Heart left ventricle (tissue), 16 donors: ENCODE data around the gene KRTAP10-6. TPM values are rescaled to one million over a fixed set of nuclear protein-coding genes. Genes with fewer than 3 reads are reported as not detected.

ENCODE experiments used
- ATAC-seq, 4 donors: fragments of 200-7000 bp; cut with Tn5 transposase; one replicate each; pipeline ENCODE4 v1.9.1; 2020 to 2022; ENCODE audit warnings: moderate library complexity in 4 of 4, mild to moderate bottlenecking in 3 of 4, moderate number of reproducible peaks in 1 of 4
- DNase-seq, 5 donors: peaks; one replicate each; pipeline ENCODE4 v3.0.0-alpha.2; 2020
- H3K27ac ChIP-seq, 12 donors: fragments of 200-600 bp; sonication (generic) in 4 of 12; one replicate each; pipeline versions ENCODE4 v1.5.0 to v1.8.0; 2016 to 2022; ENCODE audit warnings: mild to moderate bottlenecking in 2 of 12
- H3K27me3 ChIP-seq, 9 donors: fragments of 200-600 bp; sonication (generic) in 2 of 9; one replicate each; pipeline versions ENCODE4 v1.5.1 to v1.8.0; 2016 to 2022; ENCODE audit warnings: mild to moderate bottlenecking in 3 of 9
- H3K36me3 ChIP-seq, 9 donors: fragments of 200-600 bp; sonication (generic) in 2 of 9; one replicate each; pipeline versions ENCODE4 v1.5.0 to v1.8.0; 2018 to 2022; ENCODE audit warnings: mild to moderate bottlenecking in 2 of 9
- H3K4me1 ChIP-seq, 12 donors: fragments of 200-600 bp; sonication (generic) in 4 of 12; one replicate each; pipeline versions ENCODE4 v1.5.0 to v1.8.0; 2016 to 2022; ENCODE audit warnings: mild to moderate bottlenecking in 3 of 12
- H3K4me3 ChIP-seq, 12 donors: fragments of 200-600 bp; sonication (generic) in 4 of 12; one replicate each; pipeline versions ENCODE4 v1.5.0 to v1.8.0; 2017 to 2022; ENCODE audit warnings: mild to moderate bottlenecking in 9 of 12, moderate library complexity in 4 of 12
- H3K9me3 ChIP-seq, 12 donors: fragments of 200-600 bp; sonication (generic) in 4 of 12; one replicate each; pipeline versions ENCODE4 v1.5.0 to v1.8.0; 2016 to 2022; ENCODE audit warnings: mild to moderate bottlenecking in 1 of 12
- POLR2A ChIP-seq, 2 donors: fragments of 450-650 bp; IDR thresholded peaks; one replicate each; pipeline ENCODE4 v1.6.1; 2017; ENCODE audit warnings: antibody characterized with exemption in 2 of 2, mild to moderate bottlenecking in 2 of 2, moderate library complexity in 2 of 2
- WGBS, 4 donors: extraction: QIAGEN DNeasy Blood & Tissue Kit in 2 of 4; methylation state at CpG; one replicate each; pipeline versions ENCODE4 v1.1.5 to v1.1.7; 2013 to 2018; 5-methylcytosine and 5-hydroxymethylcytosine counted together
- intact Hi-C, 10 donors: fragments of 100-400 bp; cut with DNase I; formaldehyde crosslinking; loops; one replicate each; pipeline versions ENCODE4 v1.11.1 to v1.14.2; 2022
- polyA plus RNA-seq, 2 donors: library from polyadenylated mRNA; stranded (reverse); fragments of 200-250 nt; gene quantifications; one replicate each; pipeline ENCODE4 v1.2.3, GENCODE V29; 2013
- total RNA-seq, 9 donors: library from RNA; depleted of rRNA in 2 of 9; stranded (reverse); fragments of >200 nt in 2 of 9; fragmentation: NEBNext Ultra II Directional in 3 of 9; extraction: Animal tissue kit (Norgen Biotek cat#: 25700) in 3 of 9; gene quantifications; one replicate each; pipeline versions ENCODE4 v1.1.0 to v1.2.4, GENCODE V29; 2016 to 2023
- TF ChIP-seq, protein P1 (sequence below), 12 donors: fragments of 200-600 bp; sonication (generic) in 4 of 12; IDR thresholded peaks; one replicate each; pipeline versions ENCODE4 v1.5.0 to v1.8.0; 2018 to 2022; ENCODE audit warnings: antibody characterized with exemption in 12 of 12, mild to moderate bottlenecking in 5 of 12
- donor health status: ischemic (EF 13 %, LVEDD 7.1; RV severe dilation, severe dysfunction).
- donor health status: healthy with polysubstance abuse.
- donor health status: DM: no; HTN: yes; CAD: no.
- donor health status: DM: no; HTN: no; CAD: no.
- donor health status: ischemic (EF 25% LVEDD 6.9; RV normal size, moderate dysfunction).
- donor health status: ischemic (EF 25% LVEDD 5.7; RV mildly dilated, moderate dysfunction).
- donor health status: healthy.
- donor health status: DM: yes; HTN: yes; CAD: no.
- donor health status: ischemic (EF 35%, LVEDD 5.7; RV mildly dilated, moderate dysfunction).
- donor health status: nonischemic (EF 11% LVEDD 7.7; RV severe dilation, severe dysfunction).
- donor health status: DM: yes; HTN: yes; CAD: no.
- donor health status: PGD.
- donor health status: ischemic (EF 29% LVEDD 5.4; RV normal size, mild dysfunction).
- donor health status: nonischemic (EF 23%, LVEDD 6.1; RV moderate dilation, normal function).

KRTAP10-6 gene
- total and polyA plus RNA-seq, 11 donors, result not detected

DNA sequence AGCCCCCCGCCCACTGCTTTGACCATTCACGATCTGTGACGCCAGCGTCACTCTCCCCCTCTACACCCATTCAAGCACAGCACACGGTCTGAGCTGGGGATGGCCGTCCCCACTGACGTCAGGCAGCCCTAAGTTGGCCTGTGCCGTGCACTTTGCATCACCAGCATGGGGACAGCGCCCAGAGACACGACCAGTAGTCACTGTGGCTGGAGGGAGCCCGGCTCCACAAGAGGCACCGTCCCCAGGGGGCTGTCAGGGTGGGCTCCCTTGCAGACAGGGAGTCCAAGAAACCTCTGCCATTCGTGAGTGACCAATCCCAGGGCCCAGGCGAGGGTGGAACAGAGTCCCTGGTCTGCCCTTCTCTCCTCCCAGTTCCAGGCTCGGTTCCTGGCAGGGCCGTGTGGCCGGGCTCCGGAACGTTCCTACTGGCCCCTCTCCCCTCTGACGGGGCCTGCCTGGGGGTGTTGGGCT lies 21.9 kb upstream of the KRTAP10-6 start:
- DNase-seq, result peak in 1 of 5 donors; percentile 48
- Histone ChIP-seq H3K27me3 (peaks cover 0 to 5% (median 0%) of the 10 kb centered on the region in 9 donors), H3K4me1 (peaks cover 0 to 8% (median 0%) of the 10 kb centered on the region in 12 donors), H3K4me3 (no peak overlapping the region), H3K36me3 (no peaks in the 10 kb centered on the region), H3K27ac (no peak overlapping the region), H3K9me3 (peaks cover 0 to 27% (median 4%) of the 10 kb centered on the region in 12 donors)
- no peak for ATAC-seq
- intact Hi-C loops, result no loop called here
- TF ChIP-seq, protein P1, sequence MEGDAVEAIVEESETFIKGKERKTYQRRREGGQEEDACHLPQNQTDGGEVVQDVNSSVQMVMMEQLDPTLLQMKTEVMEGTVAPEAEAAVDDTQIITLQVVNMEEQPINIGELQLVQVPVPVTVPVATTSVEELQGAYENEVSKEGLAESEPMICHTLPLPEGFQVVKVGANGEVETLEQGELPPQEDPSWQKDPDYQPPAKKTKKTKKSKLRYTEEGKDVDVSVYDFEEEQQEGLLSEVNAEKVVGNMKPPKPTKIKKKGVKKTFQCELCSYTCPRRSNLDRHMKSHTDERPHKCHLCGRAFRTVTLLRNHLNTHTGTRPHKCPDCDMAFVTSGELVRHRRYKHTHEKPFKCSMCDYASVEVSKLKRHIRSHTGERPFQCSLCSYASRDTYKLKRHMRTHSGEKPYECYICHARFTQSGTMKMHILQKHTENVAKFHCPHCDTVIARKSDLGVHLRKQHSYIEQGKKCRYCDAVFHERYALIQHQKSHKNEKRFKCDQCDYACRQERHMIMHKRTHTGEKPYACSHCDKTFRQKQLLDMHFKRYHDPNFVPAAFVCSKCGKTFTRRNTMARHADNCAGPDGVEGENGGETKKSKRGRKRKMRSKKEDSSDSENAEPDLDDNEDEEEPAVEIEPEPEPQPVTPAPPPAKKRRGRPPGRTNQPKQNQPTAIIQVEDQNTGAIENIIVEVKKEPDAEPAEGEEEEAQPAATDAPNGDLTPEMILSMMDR (IDR thresholded peaks at IDR 0.05), result no peak
- no peak for TF ChIP-seq POLR2A (IDR thresholded peaks at IDR 0.05)
- 74 to 81% (median 81%) methylated on average over 13 to 20 of the region's 20 CpGs for WGBS, 4 donors

- peak in 1 of 4 donors; percentile 19 for ATAC-seq
- H3K9me3 ChIP-seq, result peaks cover 0 to 31% (median 5%) of the 10 kb centered on the region in 12 donors
- peaks cover 0 to 5% (median 0%) of the 10 kb centered on the region in 9 donors for H3K27me3 ChIP-seq
- no peak for TF ChIP-seq POLR2A (IDR thresholded peaks at IDR 0.05)
- TF ChIP-seq, protein P1 (IDR thresholded peaks at IDR 0.05), result no peak
- 89 to 92% (median 90%) methylated on average over 21 to 26 of the region's 26 CpGs for WGBS, 4 donors
- intact Hi-C loops, result no loop called here
- H3K4me1 ChIP-seq, result peaks cover 0 to 3% (median 0%) of the 10 kb centered on the region in 12 donors
- H3K4me3 ChIP-seq, result no peak overlapping the region
- H3K27ac ChIP-seq, result no peak overlapping the region
- DNase-seq, result peak in 1 of 5 donors; percentile 56
- H3K36me3 ChIP-seq, result no peaks in the 10 kb centered on the region
Observed at GRCh38 chr21:44613386-44614155, 21.3 kb upstream of the KRTAP10-6 start.

- H3K36me3 ChIP-seq, result no peaks in the 10 kb centered on the region
- DNase-seq, result peak in 1 of 5 donors; percentile 44
- intact Hi-C loops, result no loop called here
- 81 to 87% (median 86%) methylated on average over 10 to 13 of the region's 13 CpGs for WGBS, 4 donors
- peaks cover 0 to 31% (median 5%) of the 10 kb centered on the region in 12 donors for H3K9me3 ChIP-seq
- no peak for ATAC-seq
- H3K4me3 ChIP-seq, result no peak overlapping the region
- no peaks in the 10 kb centered on the region for H3K4me1 ChIP-seq
- peaks cover 0 to 5% (median 0%) of the 10 kb centered on the region in 9 donors for H3K27me3 ChIP-seq
- TF ChIP-seq, protein P1 (IDR thresholded peaks at IDR 0.05), result no peak
- no peak for TF ChIP-seq POLR2A (IDR thresholded peaks at IDR 0.05)
- H3K27ac ChIP-seq, result no peak overlapping the region
Observed at GRCh38 chr21:44612669-44613229, 20.4 kb upstream of the KRTAP10-6 start.

- WGBS, 4 donors, result 90 to 94% (median 92%) methylated on average over 6 to 8 of the region's 8 CpGs
- no peaks in the 10 kb centered on the region for H3K4me1 ChIP-seq
- no peaks in the 10 kb centered on the region for H3K36me3 ChIP-seq
- peaks cover 0 to 31% (median 5%) of the 10 kb centered on the region in 12 donors for H3K9me3 ChIP-seq
- H3K4me3 ChIP-seq, result no peak within 1 kb of the TSS
- H3K27me3 ChIP-seq, result peaks cover 0 to 5% (median 0%) of the 10 kb centered on the region in 9 donors
- no peak within 1 kb of the TSS for H3K27ac ChIP-seq
- no peak for ATAC-seq
- TF ChIP-seq POLR2A (IDR thresholded peaks at IDR 0.05), result no peak
- TF ChIP-seq, protein P1 (IDR thresholded peaks at IDR 0.05), result no peak
- intact Hi-C loops, result no loop called here
- no peak for DNase-seq
Observed at GRCh38 chr21:44612029-44612486, 19.8 kb upstream of the KRTAP10-6 start, which contains the start of gene KRTAP10-8. TSS of gene KRTAP10-8 (plus strand) at chr21:44612079. CDS start at chr21:44612101, 22 bp downstream.
